B cell (primary cell): ENCODE measurements around the gene STPG4. TPM values are rescaled to one million over a fixed set of nuclear protein-coding genes. Genes with fewer than 3 reads are reported as not detected.
A peak's percentile ranks its signal among the peaks of the same experiment; 100 is the strongest.

Experiments used
- ATAC-seq: fragments of 200-7000 bp; cut with Tn5 transposase; one replicate; pipeline ENCODE4 v1.10.0; 2021; ENCODE audit warnings: low read depth, mild to moderate bottlenecking, moderate number of reproducible peaks, moderate library complexity
- CTCF ChIA-PET: fragments of 350-600 bp; sonication (Branson Sonifier 250); formaldehyde crosslinking; loops from one replicate; lab custom pipeline; 2021; ENCODE audit warnings: antibody characterized with exemption, inconsistent platforms; lab: Charles Lee
- POLR2A ChIA-PET: fragments of 350-600 bp; sonication (Branson Sonifier 250); formaldehyde crosslinking; loops from one replicate; lab custom pipeline; 2021; ENCODE audit warnings: antibody characterized with exemption; lab: Charles Lee
- DNase-seq: peaks from one replicate; pipeline ENCODE4 v3.0.0; 2013
- H2AFZ ChIP-seq: 2 replicates; pipeline ENCODE4 v1.6.1; 2012; ENCODE audit warnings: mild to moderate bottlenecking, low read depth, low read length; ENCODE audit not compliant: insufficient read depth, poor library complexity, severe bottlenecking
- H3K27ac ChIP-seq, 2 donors: 1 replicate in 1 of 2; 2 replicates in 1 of 2; pipeline ENCODE4 v1.5.1; 2012 to 2013; ENCODE audit warnings: low read length in 2 of 2, mild to moderate bottlenecking in 2 of 2, moderate library complexity in 1 of 2
- H3K27me3 ChIP-seq, 4 experiments: fragments of 200-600 bp in 1 of 4; sonication (generic) in 1 of 4; replicated peaks in 1 of 4; 1 replicate in 2 of 4; 2 replicates in 2 of 4; pipeline versions ENCODE4 v1.6.1 to v1.7.0; 2013 to 2016; ENCODE audit warnings: low read length in 3 of 4, mild to moderate bottlenecking in 2 of 4, mixed read lengths in 1 of 4, moderate library complexity in 1 of 4; ENCODE audit not compliant: insufficient read depth in 4 of 4, control insufficient read depth in 3 of 4; ENCODE audit errors: control extremely low read depth in 1 of 4
- H3K36me3 ChIP-seq, 2 experiments: replicated peaks in 1 of 2; 1 replicate in 1 of 2; 2 replicates in 1 of 2; pipeline versions ENCODE4 v1.6.1 to v1.7.1; 2013; ENCODE audit warnings: low read length in 1 of 2; ENCODE audit not compliant: insufficient read depth in 2 of 2, control insufficient read depth in 1 of 2; ENCODE audit errors: control extremely low read depth in 1 of 2, extremely low read depth in 1 of 2
- H3K4me1 ChIP-seq, 2 donors: fragments of 200-600 bp in 1 of 2; sonication (generic) in 1 of 2; 1 replicate in 1 of 2; 2 replicates in 1 of 2; pipeline versions ENCODE4 v1.5.1 to v1.6.1; 2013 to 2017; ENCODE audit warnings: low read length in 2 of 2; ENCODE audit not compliant: control insufficient read depth in 2 of 2, insufficient read depth in 2 of 2
- H3K4me2 ChIP-seq: replicated peaks from 2 replicates; pipeline ENCODE3; 2012; ENCODE audit warnings: mild to moderate bottlenecking, low read depth, low read length; ENCODE audit not compliant: poor library complexity, severe bottlenecking
- H3K4me3 ChIP-seq, 5 experiments: fragments of 200-600 bp in 1 of 5; sonication (generic) in 1 of 5; 1 replicate in 3 of 5; 2 replicates in 2 of 5; pipeline versions ENCODE4 v1.5.1 to v1.7.0; 2011 to 2016; ENCODE audit warnings: low read length in 4 of 5, mild to moderate bottlenecking in 4 of 5, low read depth in 2 of 5, control low read depth in 1 of 5, moderate library complexity in 1 of 5; ENCODE audit not compliant: insufficient read depth in 1 of 5; ENCODE audit errors: control extremely low read depth in 1 of 5, extremely low read depth in 1 of 5
- H3K79me2 ChIP-seq: fragments of 200-600 bp; sonication (generic); one replicate; pipeline ENCODE4 v1.6.0; 2016; ENCODE audit warnings: low read length; ENCODE audit not compliant: control insufficient read depth, insufficient read depth
- H3K9ac ChIP-seq: fragments of 200-600 bp; sonication (generic); 2 replicates; pipeline ENCODE4 v1.6.1; 2017; ENCODE audit warnings: mild to moderate bottlenecking, low read length, moderate library complexity
- H3K9me3 ChIP-seq, 3 donors: one replicate each; pipeline versions ENCODE4 v1.6.1 to v1.7.1; 2013; ENCODE audit warnings: low read length in 2 of 3; ENCODE audit not compliant: control insufficient read depth in 2 of 3, insufficient read depth in 1 of 3; ENCODE audit errors: control extremely low read depth in 1 of 3
- H4K20me1 ChIP-seq: 2 replicates; pipeline ENCODE4 v1.6.0; 2012; ENCODE audit warnings: mild to moderate bottlenecking, low read length; ENCODE audit not compliant: insufficient read depth, control insufficient read depth, poor library complexity, severe bottlenecking
- H3K27ac Mint-ChIP-seq: one replicate; pipeline ENCODE4 v1.8.0; 2021; ENCODE audit warnings: mixed read lengths
- H3K27me3 Mint-ChIP-seq: one replicate; pipeline ENCODE4 v1.8.0; 2021; ENCODE audit warnings: mixed read lengths
- H3K4me1 Mint-ChIP-seq: one replicate; pipeline ENCODE4 v1.8.0; 2021; ENCODE audit warnings: mixed read lengths
- H3K4me3 Mint-ChIP-seq: one replicate; pipeline ENCODE4 v1.8.0; 2021; ENCODE audit warnings: mixed read lengths
- H3K9me3 Mint-ChIP-seq: one replicate; pipeline ENCODE4 v1.8.0; 2022; ENCODE audit warnings: mixed read lengths; ENCODE audit not compliant: insufficient read depth
- EZH2 ChIP-seq: IDR thresholded peaks from 2 replicates; pipeline ENCODE4 v1.6.1; 2012; ENCODE audit warnings: borderline replicate concordance, low read depth, mild to moderate bottlenecking, moderate library complexity, low read length; ENCODE audit not compliant: insufficient read depth, poor library complexity, severe bottlenecking
- WGBS: methylation state at CpG from one replicate; pipeline ENCODE4 v1.1.5; 2013; ENCODE audit warnings: missing lambda C conversion rate; ENCODE audit not compliant: insufficient coverage; 5-methylcytosine and 5-hydroxymethylcytosine counted together
- intact Hi-C: fragments of 100-400 bp; cut with micrococcal nuclease; formaldehyde crosslinking; loops from one replicate; pipeline ENCODE4 v1.10.0; 2022
- polyA plus RNA-seq: library from polyadenylated mRNA; depleted of rRNA; stranded (reverse); fragments of >200 nt; gene quantifications from 2 replicates; pipeline ENCODE4 v1.2.3, GENCODE V29; 2012
- total RNA-seq, 2 donors: library from RNA; stranded (reverse); fragments of 120-200 nt in 1 of 2; gene quantifications; 1 replicate in 1 of 2; 2 replicates in 1 of 2; pipeline versions ENCODE4 v1.2.3 to v1.2.4, GENCODE V29; 2013 to 2022
- TF ChIP-seq, protein P1 (sequence below): fragments of 200-600 bp; IDR thresholded peaks from one replicate; pipeline ENCODE4 v1.8.0; 2022; ENCODE audit warnings: antibody characterized with exemption, mild to moderate bottlenecking

Gene STPG4
- total and polyA plus RNA-seq, 2 donors (not counting 1 experiment from before 2014, with no cell fraction given) = 0.31 to 0.79 TPM

DNA sequence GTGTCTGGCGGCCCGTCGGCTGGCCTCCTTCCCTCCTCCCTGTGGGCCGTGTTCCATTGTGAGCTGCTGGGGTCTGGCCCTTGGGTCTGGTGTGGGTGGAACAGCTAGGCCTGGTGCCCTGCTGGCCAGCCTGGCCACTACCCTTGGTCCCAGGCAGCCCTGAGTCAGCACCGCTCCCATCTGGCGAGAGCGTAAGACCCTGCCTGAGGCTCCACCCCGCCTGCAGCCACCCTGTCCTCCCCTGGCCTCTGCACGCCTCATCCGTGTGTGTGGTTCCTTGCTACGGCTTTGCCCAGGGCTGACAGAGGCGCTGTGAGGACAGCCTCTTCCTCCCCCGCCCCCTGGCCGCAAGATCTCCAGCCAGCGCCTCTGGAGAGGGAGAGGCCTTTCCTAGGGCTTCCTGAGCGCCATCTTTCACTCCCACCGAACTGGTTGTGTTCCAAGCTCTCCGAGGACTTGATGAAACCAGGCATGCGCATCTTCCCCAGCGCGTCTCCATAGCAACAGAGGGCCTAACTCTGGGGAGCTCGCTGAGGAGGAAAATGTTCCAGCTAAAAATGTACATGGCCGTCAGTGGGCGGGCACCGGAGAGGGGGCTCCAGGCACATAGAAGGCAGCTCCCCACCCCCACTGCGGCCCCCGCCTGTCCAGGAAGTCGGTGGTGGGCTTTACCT, 83.0 kb downstream of the STPG4 start:
- peaks cover 59% of the 10 kb centered on the region for H3K4me1 Mint-ChIP-seq

More for the DNA sequence above, 83.0 kb downstream of the STPG4 start:
- Histone ChIP-seq H3K27me3 (no peaks in the 10 kb centered on the region), H3K27ac (peak overlapping the region; percentile 92 to 96), H3K4me1 (peaks cover 53 to 57% of the 10 kb centered on the region in 2 donors), H3K9ac (peak overlapping the region; percentile 58), H4K20me1 (peaks cover 7% of the 10 kb centered on the region), H3K4me3 (peak overlapping the region in 1 of 5 experiments; percentile 6), H3K4me2 (peak overlapping the region; percentile 73), H3K79me2 (peaks cover 9% of the 10 kb centered on the region), H3K9me3 (peaks cover 0 to 5% (median 0%) of the 10 kb centered on the region in 3 donors), H3K36me3 (peaks cover 0 to 64% of the 10 kb centered on the region in 2 experiments), H2AFZ (no peak overlapping the region)
- Mint-ChIP-seq H3K27ac (peak overlapping the region; percentile 98), H3K27me3 (no peaks in the 10 kb centered on the region), H3K4me3 (peak overlapping the region; percentile 77), H3K9me3 (no peaks in the 10 kb centered on the region)
- CTCF ChIA-PET = interaction anchor here (0.9 to 1.8 kb wide), 4 partner anchors 8 to 252 kb away, joined by 3 to 5 read pairs (median 3); no protein-coding TSS in a partner anchor
- DNase-seq (peak; percentile 36), ATAC-seq (no peak)
- TF ChIP-seq, protein P1, sequence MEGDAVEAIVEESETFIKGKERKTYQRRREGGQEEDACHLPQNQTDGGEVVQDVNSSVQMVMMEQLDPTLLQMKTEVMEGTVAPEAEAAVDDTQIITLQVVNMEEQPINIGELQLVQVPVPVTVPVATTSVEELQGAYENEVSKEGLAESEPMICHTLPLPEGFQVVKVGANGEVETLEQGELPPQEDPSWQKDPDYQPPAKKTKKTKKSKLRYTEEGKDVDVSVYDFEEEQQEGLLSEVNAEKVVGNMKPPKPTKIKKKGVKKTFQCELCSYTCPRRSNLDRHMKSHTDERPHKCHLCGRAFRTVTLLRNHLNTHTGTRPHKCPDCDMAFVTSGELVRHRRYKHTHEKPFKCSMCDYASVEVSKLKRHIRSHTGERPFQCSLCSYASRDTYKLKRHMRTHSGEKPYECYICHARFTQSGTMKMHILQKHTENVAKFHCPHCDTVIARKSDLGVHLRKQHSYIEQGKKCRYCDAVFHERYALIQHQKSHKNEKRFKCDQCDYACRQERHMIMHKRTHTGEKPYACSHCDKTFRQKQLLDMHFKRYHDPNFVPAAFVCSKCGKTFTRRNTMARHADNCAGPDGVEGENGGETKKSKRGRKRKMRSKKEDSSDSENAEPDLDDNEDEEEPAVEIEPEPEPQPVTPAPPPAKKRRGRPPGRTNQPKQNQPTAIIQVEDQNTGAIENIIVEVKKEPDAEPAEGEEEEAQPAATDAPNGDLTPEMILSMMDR = no peak
- no peak for TF ChIP-seq EZH2
- WGBS = 83% methylated on average over 27 of the region's 28 CpGs
- POLR2A ChIA-PET = interaction anchor here (0.5 kb wide), 1 partner anchor 144 kb away, joined by 3 read pairs; no protein-coding TSS in a partner anchor
- intact Hi-C loops = loop anchor here (2.0 kb wide), 1 partner anchor 15 kb away; no protein-coding TSS in a partner anchor
